ENCODE data around the gene HHAT.

The HHAT gene

GRCh38 chr1:210292231-210292871 is 36.4 kb upstream of the HHAT start:
- FAIRE-seq (no peak), DNase-seq (ENCODE audit: insufficient read length, low spot score) (no peak)
- no peak for TF ChIP-seq CTCF (IDR thresholded peaks at IDR 0.05; ENCODE audit: insufficient read depth, missing control alignments)

- no peak for FAIRE-seq
- no peak for TF ChIP-seq CTCF (IDR thresholded peaks at IDR 0.05; ENCODE audit: insufficient read depth, missing control alignments)
- no peak for DNase-seq (ENCODE audit: insufficient read length, low spot score)
These were observed 35.5 kb upstream of the HHAT start for GRCh38 chr1:210293171-210293607.

GRCh38 chr1:210294999-210295745 is 33.5 kb upstream of the HHAT start:
- DNase-seq (ENCODE audit: insufficient read length, low spot score): peak; percentile 80
- peak; percentile 74 for FAIRE-seq

GRCh38 chr1:210296682-210297081 is 32.0 kb upstream of the HHAT start:
- DNase-seq (ENCODE audit: insufficient read length, low spot score): no peak
- FAIRE-seq: no peak
- no peak for TF ChIP-seq CTCF (IDR thresholded peaks at IDR 0.05; ENCODE audit: insufficient read depth, missing control alignments)

More at GRCh38 chr1:210294999-210295745, 33.5 kb upstream of the HHAT start:
- no peak for TF ChIP-seq CTCF (IDR thresholded peaks at IDR 0.05; ENCODE audit: insufficient read depth, missing control alignments)

- FAIRE-seq (no peak), DNase-seq (ENCODE audit: insufficient read length, low spot score) (no peak)
- no peak for TF ChIP-seq CTCF (IDR thresholded peaks at IDR 0.05; ENCODE audit: insufficient read depth, missing control alignments)
These were observed 30.4 kb upstream of the HHAT start for GRCh38 chr1:210298296-210298695.

GRCh38 chr1:210298936-210299335 is 29.8 kb upstream of the HHAT start:
- TF ChIP-seq CTCF (IDR thresholded peaks at IDR 0.05; ENCODE audit: insufficient read depth, missing control alignments): no peak
- FAIRE-seq (no peak), DNase-seq (ENCODE audit: insufficient read length, low spot score) (no peak)

- TF ChIP-seq CTCF (IDR thresholded peaks at IDR 0.05; ENCODE audit: insufficient read depth, missing control alignments): no peak
- DNase-seq (ENCODE audit: insufficient read length, low spot score) (no peak), FAIRE-seq (no peak)
These were observed 29.2 kb upstream of the HHAT start for GRCh38 chr1:210299501-210299900.

All from D721Med (cell line).